ENCODE measurements around the gene GRIK4.

DNA sequence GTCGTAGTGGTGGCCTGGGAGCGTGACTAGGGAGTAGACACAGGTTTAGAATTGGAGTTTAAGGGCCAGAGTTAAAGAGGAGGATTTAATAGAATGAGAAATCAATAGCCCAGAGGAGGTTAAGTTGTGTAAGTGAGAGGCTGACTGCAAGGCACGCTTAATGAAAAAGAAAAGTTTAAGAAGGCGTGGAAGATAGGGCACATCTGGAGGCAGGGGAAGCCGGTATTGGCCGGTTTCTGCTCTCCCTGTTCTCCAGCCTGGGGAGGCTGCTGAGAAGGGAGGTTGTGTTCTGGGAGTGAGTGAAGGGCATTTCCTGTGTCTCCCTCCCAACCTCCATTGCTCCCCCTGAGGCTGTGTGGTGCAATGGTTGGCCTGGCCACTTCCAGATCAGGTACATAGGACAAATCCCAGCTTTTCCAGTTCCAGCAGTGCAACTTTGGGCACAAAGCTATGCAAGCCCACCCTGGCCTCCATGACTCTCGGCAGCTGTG, 6.3 kb downstream of the GRIK4 start:
- TF ChIP-seq, protein P1, sequence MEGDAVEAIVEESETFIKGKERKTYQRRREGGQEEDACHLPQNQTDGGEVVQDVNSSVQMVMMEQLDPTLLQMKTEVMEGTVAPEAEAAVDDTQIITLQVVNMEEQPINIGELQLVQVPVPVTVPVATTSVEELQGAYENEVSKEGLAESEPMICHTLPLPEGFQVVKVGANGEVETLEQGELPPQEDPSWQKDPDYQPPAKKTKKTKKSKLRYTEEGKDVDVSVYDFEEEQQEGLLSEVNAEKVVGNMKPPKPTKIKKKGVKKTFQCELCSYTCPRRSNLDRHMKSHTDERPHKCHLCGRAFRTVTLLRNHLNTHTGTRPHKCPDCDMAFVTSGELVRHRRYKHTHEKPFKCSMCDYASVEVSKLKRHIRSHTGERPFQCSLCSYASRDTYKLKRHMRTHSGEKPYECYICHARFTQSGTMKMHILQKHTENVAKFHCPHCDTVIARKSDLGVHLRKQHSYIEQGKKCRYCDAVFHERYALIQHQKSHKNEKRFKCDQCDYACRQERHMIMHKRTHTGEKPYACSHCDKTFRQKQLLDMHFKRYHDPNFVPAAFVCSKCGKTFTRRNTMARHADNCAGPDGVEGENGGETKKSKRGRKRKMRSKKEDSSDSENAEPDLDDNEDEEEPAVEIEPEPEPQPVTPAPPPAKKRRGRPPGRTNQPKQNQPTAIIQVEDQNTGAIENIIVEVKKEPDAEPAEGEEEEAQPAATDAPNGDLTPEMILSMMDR (IDR thresholded peaks at IDR 0.05) = no peak
- TF ChIP-seq POLR2A (IDR thresholded peaks at IDR 0.05) = no peak
